Sigmoid colon (tissue), 4 donors: Measurements from ENCODE around the gene AIG1.

Source experiments
- EP300 ChIP-seq, 4 donors: sonication (generic); formaldehyde crosslinking; IDR thresholded peaks; one replicate each; pipeline ENCODE4 v1.6.1; 2017; ENCODE audit warnings: antibody characterized with exemption in 4 of 4
- POLR2A ChIP-seq, 2 donors: fragments of 450-650 bp; IDR thresholded peaks; one replicate each; pipeline ENCODE4 v1.6.1; 2016; ENCODE audit warnings: antibody characterized with exemption in 2 of 2, mild to moderate bottlenecking in 2 of 2, moderate library complexity in 2 of 2
- POLR2AphosphoS5 ChIP-seq, 4 donors: sonication (generic); formaldehyde crosslinking; IDR thresholded peaks; one replicate each; pipeline ENCODE4 v1.6.1; 2017; ENCODE audit warnings: antibody characterized with exemption in 4 of 4
- TF ChIP-seq, protein P1 (sequence below), 4 experiments: fragments of 450-650 bp in 3 of 4; fragments of 200-600 bp in 1 of 4; IDR thresholded peaks; one replicate each; pipeline ENCODE4 v1.5.1; 2016 to 2019; ENCODE audit warnings: antibody characterized with exemption in 4 of 4, mild to moderate bottlenecking in 3 of 4, moderate library complexity in 2 of 4

DNA sequence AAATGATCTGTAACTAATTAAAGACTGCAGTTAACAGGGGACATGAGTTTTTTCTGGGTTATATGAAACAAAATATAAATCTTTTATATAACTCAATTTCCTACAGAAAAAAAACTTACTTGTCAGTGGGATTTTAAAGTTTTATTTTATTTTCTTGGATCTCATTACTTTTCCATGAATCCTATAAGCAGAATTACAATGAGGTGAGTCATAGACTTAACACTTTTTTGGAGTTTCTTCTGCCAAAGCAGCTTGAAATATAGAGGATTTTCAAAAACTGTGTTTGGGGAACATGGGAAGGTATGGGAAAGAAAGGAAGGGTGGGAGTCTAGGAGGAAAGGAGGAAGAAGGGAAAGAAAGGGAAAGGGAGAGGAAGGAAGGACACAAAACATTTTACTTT, 130.7 kb downstream of the AIG1 start:
- TF ChIP-seq POLR2A (IDR thresholded peaks at IDR 0.05): no peak
- TF ChIP-seq, protein P1, sequence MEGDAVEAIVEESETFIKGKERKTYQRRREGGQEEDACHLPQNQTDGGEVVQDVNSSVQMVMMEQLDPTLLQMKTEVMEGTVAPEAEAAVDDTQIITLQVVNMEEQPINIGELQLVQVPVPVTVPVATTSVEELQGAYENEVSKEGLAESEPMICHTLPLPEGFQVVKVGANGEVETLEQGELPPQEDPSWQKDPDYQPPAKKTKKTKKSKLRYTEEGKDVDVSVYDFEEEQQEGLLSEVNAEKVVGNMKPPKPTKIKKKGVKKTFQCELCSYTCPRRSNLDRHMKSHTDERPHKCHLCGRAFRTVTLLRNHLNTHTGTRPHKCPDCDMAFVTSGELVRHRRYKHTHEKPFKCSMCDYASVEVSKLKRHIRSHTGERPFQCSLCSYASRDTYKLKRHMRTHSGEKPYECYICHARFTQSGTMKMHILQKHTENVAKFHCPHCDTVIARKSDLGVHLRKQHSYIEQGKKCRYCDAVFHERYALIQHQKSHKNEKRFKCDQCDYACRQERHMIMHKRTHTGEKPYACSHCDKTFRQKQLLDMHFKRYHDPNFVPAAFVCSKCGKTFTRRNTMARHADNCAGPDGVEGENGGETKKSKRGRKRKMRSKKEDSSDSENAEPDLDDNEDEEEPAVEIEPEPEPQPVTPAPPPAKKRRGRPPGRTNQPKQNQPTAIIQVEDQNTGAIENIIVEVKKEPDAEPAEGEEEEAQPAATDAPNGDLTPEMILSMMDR (IDR thresholded peaks at IDR 0.05): no peak
- no peak for TF ChIP-seq POLR2AphosphoS5 (IDR thresholded peaks at IDR 0.05)
- no peak for TF ChIP-seq EP300 (IDR thresholded peaks at IDR 0.05)
